ENCODE measurements around the gene IQCE. TPM values are rescaled to one million over a fixed set of nuclear protein-coding genes. Genes with fewer than 3 reads are reported as not detected.

IQCE gene
- total RNA-seq, 2 experiments from 2014 or later, result 7.2 to 8.4 TPM

GRCh38 chr7:2628130-2628482 is 69.3 kb downstream of the IQCE start:
- POLR2A ChIA-PET, result no interaction called here
- Mint-ChIP-seq H3K4me3 (no peak overlapping the region), H3K27ac (no peak overlapping the region), H3K9me3 (ENCODE audit: low read depth) (no peaks in the 10 kb centered on the region), H3K36me3 (ENCODE audit: low read depth) (no peaks in the 10 kb centered on the region), H3K4me1 (peaks cover 4% of the 10 kb centered on the region), H3K27me3 (peaks cover 2% of the 10 kb centered on the region)
- CTCF ChIA-PET, result interaction anchor here (1.4 kb wide), 1 partner anchor 177 kb away, joined by 4 read pairs; no protein-coding TSS in a partner anchor
- DNase-seq, result no peak
- ATAC-seq, result no peak
- intact Hi-C loops (cut with DNase I, micrococcal nuclease), result no loop called here

GRCh38 chr7:2628891-2629290 is 70.1 kb downstream of the IQCE start:
- H3K9me3 Mint-ChIP-seq (ENCODE audit: low read depth), result no peaks in the 10 kb centered on the region
- intact Hi-C loops (cut with DNase I, micrococcal nuclease), result no loop called here
- ATAC-seq, result no peak
- DNase-seq, result no peak
- H3K27ac Mint-ChIP-seq, result no peak overlapping the region
- CTCF ChIA-PET, result interaction anchor here (0.6 to 1.4 kb wide), 2 partner anchors 177 to 191 kb away, joined by 4 read pairs; no protein-coding TSS in a partner anchor
- POLR2A ChIA-PET, result no interaction called here
- H3K4me1 Mint-ChIP-seq, result peaks cover 10% of the 10 kb centered on the region
- peaks cover 2% of the 10 kb centered on the region for H3K27me3 Mint-ChIP-seq
- H3K4me3 Mint-ChIP-seq, result no peak overlapping the region
- H3K36me3 Mint-ChIP-seq (ENCODE audit: low read depth), result no peaks in the 10 kb centered on the region

GRCh38 chr7:2629746-2630681 is 71.2 kb downstream of the IQCE start:
- Mint-ChIP-seq H3K4me3 (no peak overlapping the region), H3K27me3 (peaks cover 2% of the 10 kb centered on the region), H3K36me3 (ENCODE audit: low read depth) (no peaks in the 10 kb centered on the region), H3K9me3 (ENCODE audit: low read depth) (no peaks in the 10 kb centered on the region), H3K4me1 (peaks cover 14% of the 10 kb centered on the region), H3K27ac (no peak overlapping the region)
- POLR2A ChIA-PET, result no interaction called here
- DNase-seq, result no peak
- CTCF ChIA-PET, result interaction anchor here (0.6 to 1.4 kb wide), 3 partner anchors 18 to 192 kb away, joined by 4 read pairs; no protein-coding TSS in a partner anchor
- ATAC-seq, result no peak
- intact Hi-C loops (cut with DNase I, micrococcal nuclease), result loop anchor here (2.0 to 10.0 kb wide), 6 partner anchors 63 to 1585 kb away; partner anchors contain the start of genes BRAT1 (in 1 of the 2), GPR146 (in 1 of the 2), IQCE (in 1 of the 2) and MRM2 (in 1 of the 2)

- ChIA-PET CTCF (interaction anchor here (0.6 to 0.7 kb wide), 3 partner anchors 180 to 384 kb away, joined by 3 to 4 read pairs (median 3); no protein-coding TSS in a partner anchor), POLR2A (interaction anchor here (0.6 kb wide), 1 partner anchor 1101 kb away, joined by 3 read pairs; no protein-coding TSS in a partner anchor)
- intact Hi-C loops (cut with DNase I, micrococcal nuclease), result loop anchor here (1.0 to 10.0 kb wide), 15 partner anchors 65 to 1587 kb away; partner anchors contain the start of genes BRAT1 (in 2 of the 2), SNX8 (in 2 of the 2), CHST12 (in 1 of the 2) and EIF3B (in 1 of the 2)
- no peak for DNase-seq
- Mint-ChIP-seq H3K4me1 (peaks cover 14% of the 10 kb centered on the region), H3K27me3 (no peaks in the 10 kb centered on the region), H3K27ac (peak within 1 kb of the TSS; percentile 84), H3K36me3 (ENCODE audit: low read depth) (no peaks in the 10 kb centered on the region), H3K9me3 (ENCODE audit: low read depth) (no peaks in the 10 kb centered on the region), H3K4me3 (peak within 1 kb of the TSS; percentile 91)
- ATAC-seq, result peak; percentile 47
Observed at GRCh38 chr7:2631946-2632732, 73.4 kb downstream of the IQCE start, which contains the start of gene TTYH3. TSS of gene TTYH3 (plus strand) at chr7:2631986. CDS start at chr7:2632156, 170 bp downstream.

GRCh38 chr7:2632733-2633537 is 74.2 kb downstream of the IQCE start:
- peak; percentile 7 for ATAC-seq
- CTCF ChIA-PET, result interaction anchor here (0.7 kb wide), 1 partner anchor 110 kb away, joined by 3 read pairs; no protein-coding TSS in a partner anchor

GRCh38 chr7:2633538-2634266 is 74.9 kb downstream of the IQCE start:
- peak overlapping the region; percentile 83 for H3K27ac Mint-ChIP-seq
- ChIA-PET CTCF (interaction anchor here (0.7 kb wide), 1 partner anchor 111 kb away, joined by 3 read pairs; no protein-coding TSS in a partner anchor), POLR2A (no interaction called here)
- H3K36me3 Mint-ChIP-seq (ENCODE audit: low read depth), result no peaks in the 10 kb centered on the region
- H3K4me3 Mint-ChIP-seq, result peak overlapping the region; percentile 91
- DNase-seq (peak; percentile 72), ATAC-seq (peak; percentile 56)
- H3K4me1 Mint-ChIP-seq, result peaks cover 14% of the 10 kb centered on the region
- intact Hi-C loops (cut with DNase I, micrococcal nuclease), result loop anchor here (2.0 to 10.0 kb wide), 6 partner anchors 76 to 1589 kb away; partner anchors contain the start of genes BRAT1 (in 1 of the 2), GPR146 (in 1 of the 2), IQCE (in 1 of the 2) and MRM2 (in 1 of the 2)
- H3K9me3 Mint-ChIP-seq (ENCODE audit: low read depth), result no peaks in the 10 kb centered on the region
- no peaks in the 10 kb centered on the region for H3K27me3 Mint-ChIP-seq

More at GRCh38 chr7:2632733-2633537, 74.2 kb downstream of the IQCE start:
- POLR2A ChIA-PET, result no interaction called here
- Mint-ChIP-seq H3K4me3 (peak overlapping the region; percentile 91), H3K36me3 (ENCODE audit: low read depth) (no peaks in the 10 kb centered on the region), H3K27me3 (no peaks in the 10 kb centered on the region), H3K27ac (peak overlapping the region; percentile 84), H3K4me1 (peaks cover 14% of the 10 kb centered on the region), H3K9me3 (ENCODE audit: low read depth) (no peaks in the 10 kb centered on the region)
- intact Hi-C loops (cut with DNase I, micrococcal nuclease), result loop anchor here (2.0 to 10.0 kb wide), 6 partner anchors 76 to 1588 kb away; partner anchors contain the start of genes BRAT1 (in 1 of the 2), GPR146 (in 1 of the 2), IQCE (in 1 of the 2) and MRM2 (in 1 of the 2)
- DNase-seq, result peak; percentile 77

GRCh38 chr7:2634267-2635145 is 75.7 kb downstream of the IQCE start:
- Mint-ChIP-seq H3K4me3 (peak overlapping the region; percentile 91), H3K27me3 (no peaks in the 10 kb centered on the region), H3K9me3 (ENCODE audit: low read depth) (no peaks in the 10 kb centered on the region), H3K36me3 (ENCODE audit: low read depth) (no peaks in the 10 kb centered on the region), H3K4me1 (peaks cover 14% of the 10 kb centered on the region), H3K27ac (no peak overlapping the region)
- ATAC-seq, result no peak
- DNase-seq, result no peak
- ChIA-PET CTCF (no interaction called here), POLR2A (no interaction called here)
- intact Hi-C loops (cut with DNase I, micrococcal nuclease), result loop anchor here (5.0 to 10.0 kb wide), 5 partner anchors 77 to 1590 kb away; partner anchors contain the start of genes BRAT1 (in 1 of the 2), GPR146 (in 1 of the 2), IQCE (in 1 of the 2) and MRM2 (in 1 of the 2)

- Mint-ChIP-seq H3K4me1 (peaks cover 14% of the 10 kb centered on the region), H3K36me3 (ENCODE audit: low read depth) (no peaks in the 10 kb centered on the region), H3K9me3 (ENCODE audit: low read depth) (no peaks in the 10 kb centered on the region), H3K27ac (no peak overlapping the region), H3K27me3 (no peaks in the 10 kb centered on the region), H3K4me3 (no peak overlapping the region)
- POLR2A ChIA-PET, result no interaction called here
- intact Hi-C loops (cut with DNase I, micrococcal nuclease), result loop anchor here in 1 of 2 experiments (10.0 kb wide), 1 partner anchor 1590 kb away; the partner anchor contains the start of gene GPR146
- no peak for ATAC-seq
- DNase-seq, result no peak
- CTCF ChIA-PET, result no interaction called here
Observed at GRCh38 chr7:2635148-2635668, 76.4 kb downstream of the IQCE start.
